CD8-positive, alpha-beta memory T cell (primary cell): ENCODE measurements around the gene VPS52. TPM values are rescaled to one million over a fixed set of nuclear protein-coding genes. Genes with fewer than 3 reads are reported as not detected.

Experiments
- CTCF ChIA-PET: fragments of 350-600 bp; sonication (Branson Sonifier 250); formaldehyde crosslinking; loops from one replicate; lab custom pipeline; 2021; ENCODE audit warnings: antibody characterized with exemption; lab: Charles Lee
- POLR2A ChIA-PET: fragments of 350-600 bp; sonication (Branson Sonifier 250); formaldehyde crosslinking; loops from one replicate; lab custom pipeline; 2021; ENCODE audit warnings: antibody characterized with exemption; lab: Charles Lee
- DNase-seq, 5 donors: peaks; one replicate each; pipeline versions ENCODE4 v3.0.0 to v3.0.0-alpha.2; 2020 to 2022; ENCODE audit warnings: mixed read lengths in 1 of 5
- H3K27ac ChIP-seq: one replicate; pipeline ENCODE4 v1.7.0; 2013; ENCODE audit warnings: low read depth, mild to moderate bottlenecking, low read length, moderate library complexity
- H3K27me3 ChIP-seq: 2 replicates; pipeline ENCODE4 v1.7.0; 2013; ENCODE audit warnings: low read length, mild to moderate bottlenecking; ENCODE audit not compliant: insufficient read depth, poor library complexity, severe bottlenecking
- H3K36me3 ChIP-seq: 2 replicates; pipeline ENCODE4 v1.7.0; 2013; ENCODE audit warnings: mild to moderate bottlenecking, low read length, moderate library complexity; ENCODE audit not compliant: insufficient read depth
- H3K4me1 ChIP-seq: 2 replicates; pipeline ENCODE4 v1.7.0; 2013; ENCODE audit warnings: mild to moderate bottlenecking, low read length, moderate library complexity; ENCODE audit not compliant: insufficient read depth
- H3K4me3 ChIP-seq: 2 replicates; pipeline ENCODE4 v1.7.0; 2013; ENCODE audit warnings: mild to moderate bottlenecking, low read length
- H3K9me3 ChIP-seq: 2 replicates; pipeline ENCODE4 v1.7.0; 2013; ENCODE audit warnings: mild to moderate bottlenecking, low read length
- H3K27ac Mint-ChIP-seq, 8 donors: one replicate each; pipeline ENCODE4 v1.8.0; 2020 to 2021; ENCODE audit warnings: mixed read lengths in 8 of 8, mild to moderate bottlenecking in 6 of 8, inconsistent platforms in 3 of 8, moderate library complexity in 3 of 8
- H3K27me3 Mint-ChIP-seq, 2 donors: one replicate each; pipeline ENCODE4 v1.8.0; 2020 to 2021; ENCODE audit warnings: mixed read lengths in 2 of 2, mild to moderate bottlenecking in 1 of 2, moderate library complexity in 1 of 2
- H3K36me3 Mint-ChIP-seq, 3 donors: one replicate each; pipeline ENCODE4 v1.8.0; 2020 to 2021; ENCODE audit warnings: mixed read lengths in 3 of 3, inconsistent platforms in 1 of 3, mild to moderate bottlenecking in 1 of 3
- H3K4me1 Mint-ChIP-seq, 3 donors: one replicate each; pipeline ENCODE4 v1.8.0; 2020 to 2021; ENCODE audit warnings: mixed read lengths in 3 of 3, inconsistent platforms in 1 of 3, mild to moderate bottlenecking in 1 of 3
- H3K4me3 Mint-ChIP-seq, 7 donors: one replicate each; pipeline ENCODE4 v1.8.0; 2020 to 2021; ENCODE audit warnings: mixed read lengths in 7 of 7, mild to moderate bottlenecking in 6 of 7, moderate library complexity in 4 of 7, inconsistent platforms in 2 of 7
- H3K9me3 Mint-ChIP-seq, 5 donors: one replicate each; pipeline ENCODE4 v1.8.0; 2020 to 2022; ENCODE audit warnings: mixed read lengths in 5 of 5, mild to moderate bottlenecking in 3 of 5, moderate library complexity in 2 of 5, inconsistent platforms in 1 of 5
- polyA plus RNA-seq: library from polyadenylated mRNA; unstranded; fragments of 300-500 nt; fragmentation: Illumina TruSeq; gene quantifications from one replicate; pipeline ENCODE4 v1.2.3, GENCODE V29; 2021
- total RNA-seq, 2 experiments: library from RNA; stranded (reverse); gene quantifications; one replicate each; pipeline ENCODE4 v1.2.3, GENCODE V29; 2021

The VPS52 gene
- total and polyA plus RNA-seq, 3 experiments from 2014 or later = 13.4 to 58.5 (median 57.2) TPM

DNA sequence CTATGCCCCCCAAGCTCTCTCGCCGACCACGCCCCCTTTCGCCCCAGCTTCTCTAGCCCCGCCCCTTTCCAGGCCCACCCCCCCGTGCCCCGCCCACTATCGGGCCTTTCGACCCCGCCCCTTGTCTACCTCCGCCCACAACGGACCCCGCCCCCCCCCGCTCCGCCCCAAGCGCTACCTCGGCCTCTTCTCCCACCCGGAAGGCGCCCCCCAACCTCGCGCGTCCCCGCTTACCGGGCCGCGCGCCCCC is 45.7 kb upstream of the VPS52 start:
- POLR2A ChIA-PET = interaction anchor here (0.5 to 2.9 kb wide), 15 partner anchors 18 to 1824 kb away, joined by 3 to 75 read pairs (median 4); partner anchors contain the start of genes B3GALT4, CUTA, ITPR3 and PFDN6
- Histone ChIP-seq H3K36me3 (peaks cover 38% of the 10 kb centered on the region), H3K9me3 (no peaks in the 10 kb centered on the region), H3K4me3 (peak overlapping the region; percentile 51), H3K27ac (no peak overlapping the region), H3K27me3 (no peaks in the 10 kb centered on the region), H3K4me1 (peaks cover 68% of the 10 kb centered on the region)
- Mint-ChIP-seq H3K27ac (peak overlapping the region in 6 of 8 donors; percentile 84 to 95 (median 88)), H3K4me1 (peaks cover 74 to 86% (median 76%) of the 10 kb centered on the region in 3 donors), H3K9me3 (no peaks in the 10 kb centered on the region), H3K4me3 (peak overlapping the region; percentile 94 to 100 (median 99)), H3K27me3 (peaks cover 0 to 3% of the 10 kb centered on the region in 2 donors), H3K36me3 (peaks cover 10 to 66% (median 15%) of the 10 kb centered on the region in 3 donors)
- no peak for DNase-seq
- CTCF ChIA-PET = interaction anchor here (1.0 to 4.4 kb wide), 10 partner anchors 10 to 112 kb away, joined by 3 to 52 read pairs (median 4); partner anchors contain the start of genes RPS18 and VPS52

DNA sequence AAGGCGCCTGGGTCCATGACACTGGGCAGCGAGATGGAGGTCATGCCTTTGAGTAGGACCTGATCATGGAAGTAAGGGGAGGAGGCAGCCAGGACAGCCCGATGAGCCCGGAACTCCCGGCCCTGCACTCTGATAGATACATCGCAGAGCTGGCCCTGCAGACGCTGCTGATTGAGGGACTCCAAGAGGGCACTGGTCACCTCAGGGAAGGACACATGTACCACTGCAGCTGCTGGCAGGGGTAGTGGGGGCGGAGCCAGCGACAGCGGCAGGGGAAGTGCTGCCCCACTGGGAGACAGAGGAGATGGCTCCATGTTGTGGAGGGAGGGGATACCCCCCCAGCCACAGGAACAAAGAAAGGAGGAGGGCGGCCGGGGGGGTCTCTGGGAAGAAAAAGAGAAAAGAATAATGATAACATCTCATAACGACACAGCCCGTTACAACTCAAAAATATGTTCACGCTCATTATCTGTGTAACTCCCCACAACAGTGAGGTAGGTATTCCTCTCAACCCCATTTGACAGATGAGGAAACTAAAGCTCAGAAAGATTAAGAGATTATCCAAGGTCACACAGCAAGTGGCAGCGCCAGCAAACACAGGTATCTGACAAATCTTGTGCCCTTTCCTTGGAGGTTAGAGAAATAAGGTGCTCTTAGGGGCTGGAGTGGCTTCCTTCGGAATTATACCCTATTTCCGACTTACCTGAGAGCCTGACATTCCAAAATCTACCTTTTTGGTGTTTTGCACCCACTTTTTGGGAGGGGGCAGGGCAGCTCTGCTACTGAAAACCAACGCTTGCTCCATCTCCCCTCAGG is 45.1 kb upstream of the VPS52 start:
- DNase-seq = no peak
- H3K9me3 ChIP-seq = no peaks in the 10 kb centered on the region
- peak overlapping the region in 7 of 8 donors; percentile 87 to 99 (median 95) for H3K27ac Mint-ChIP-seq
- H3K36me3 ChIP-seq = peaks cover 41% of the 10 kb centered on the region
- CTCF ChIA-PET = interaction anchor here (1.0 to 4.4 kb wide), 3 partner anchors 29 to 109 kb away, joined by 3 to 52 read pairs (median 5); no protein-coding TSS in a partner anchor
- no peaks in the 10 kb centered on the region for H3K9me3 Mint-ChIP-seq
- no peaks in the 10 kb centered on the region for H3K27me3 ChIP-seq
- peaks cover 74 to 86% (median 77%) of the 10 kb centered on the region in 3 donors for H3K4me1 Mint-ChIP-seq
- no peak overlapping the region for H3K27ac ChIP-seq
- peak overlapping the region; percentile 51 for H3K4me3 ChIP-seq
- peaks cover 73% of the 10 kb centered on the region for H3K4me1 ChIP-seq
- POLR2A ChIA-PET = interaction anchor here (0.5 to 2.9 kb wide), 12 partner anchors 17 to 304 kb away, joined by 3 to 75 read pairs (median 6); partner anchors contain the start of genes B3GALT4, CUTA, ITPR3 and PFDN6
- peak overlapping the region; percentile 94 to 100 (median 99) for H3K4me3 Mint-ChIP-seq
- H3K27me3 Mint-ChIP-seq = peaks cover 0 to 3% of the 10 kb centered on the region in 2 donors
- peaks cover 6 to 66% (median 13%) of the 10 kb centered on the region in 3 donors for H3K36me3 Mint-ChIP-seq

DNA sequence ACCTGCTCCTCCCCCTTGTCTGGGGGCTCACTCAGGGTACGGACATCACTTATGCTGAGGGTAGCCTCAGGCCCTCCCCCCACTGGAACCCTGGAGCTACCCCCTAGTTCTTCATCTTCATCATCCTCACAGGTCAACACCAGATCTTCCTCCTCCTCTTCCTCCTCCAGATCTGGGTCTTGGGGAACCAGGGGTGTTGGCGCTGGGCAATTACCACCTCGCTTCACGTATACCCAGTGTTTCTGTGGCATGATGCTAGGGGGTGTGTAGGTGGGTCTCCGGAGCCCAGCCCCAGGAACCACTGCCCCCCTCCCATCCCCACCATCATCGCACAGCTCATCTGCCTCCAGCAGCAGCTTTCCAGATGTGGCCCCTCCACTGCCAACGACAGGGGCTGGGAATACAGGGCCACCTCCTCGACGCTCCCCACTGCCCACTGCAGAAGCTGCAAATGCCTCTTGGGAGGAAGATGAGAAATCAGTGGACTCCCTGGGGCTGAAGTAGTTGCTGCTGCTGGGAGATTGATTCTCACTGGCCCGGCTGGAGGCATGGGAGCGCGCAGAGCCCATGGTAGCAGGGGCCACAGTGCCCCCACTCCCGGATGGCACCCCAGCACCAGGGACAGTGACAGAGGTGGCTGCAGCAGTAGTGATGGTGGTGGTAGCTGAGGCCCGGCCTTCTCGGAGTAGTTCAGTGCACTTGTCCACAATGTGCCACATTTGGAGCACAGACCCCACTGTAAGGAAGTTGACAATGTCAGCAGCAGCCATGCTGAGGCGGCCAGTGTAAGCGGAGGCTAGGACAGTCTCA is 44.3 kb upstream of the VPS52 start:
- no peak for DNase-seq
- POLR2A ChIA-PET = interaction anchor here (0.6 to 2.9 kb wide), 4 partner anchors 28 to 82 kb away, joined by 3 to 75 read pairs (median 4); no protein-coding TSS in a partner anchor
- peaks cover 36% of the 10 kb centered on the region for H3K36me3 ChIP-seq
- Mint-ChIP-seq H3K27ac (peak overlapping the region; percentile 87 to 99 (median 96)), H3K4me1 (peaks cover 70 to 83% (median 74%) of the 10 kb centered on the region in 3 donors), H3K9me3 (no peaks in the 10 kb centered on the region), H3K27me3 (peaks cover 0 to 3% of the 10 kb centered on the region in 2 donors), H3K36me3 (peaks cover 5 to 64% (median 13%) of the 10 kb centered on the region in 3 donors), H3K4me3 (peak overlapping the region; percentile 75 to 100 (median 99))
- H3K27ac ChIP-seq = no peak overlapping the region
- CTCF ChIA-PET = interaction anchor here (4.4 kb wide), 1 partner anchor 29 kb away, joined by 52 read pairs; no protein-coding TSS in a partner anchor
- H3K4me1 ChIP-seq = peaks cover 67% of the 10 kb centered on the region
- H3K4me3 ChIP-seq = no peak overlapping the region
- H3K9me3 ChIP-seq = no peaks in the 10 kb centered on the region
- H3K27me3 ChIP-seq = no peaks in the 10 kb centered on the region

DNA sequence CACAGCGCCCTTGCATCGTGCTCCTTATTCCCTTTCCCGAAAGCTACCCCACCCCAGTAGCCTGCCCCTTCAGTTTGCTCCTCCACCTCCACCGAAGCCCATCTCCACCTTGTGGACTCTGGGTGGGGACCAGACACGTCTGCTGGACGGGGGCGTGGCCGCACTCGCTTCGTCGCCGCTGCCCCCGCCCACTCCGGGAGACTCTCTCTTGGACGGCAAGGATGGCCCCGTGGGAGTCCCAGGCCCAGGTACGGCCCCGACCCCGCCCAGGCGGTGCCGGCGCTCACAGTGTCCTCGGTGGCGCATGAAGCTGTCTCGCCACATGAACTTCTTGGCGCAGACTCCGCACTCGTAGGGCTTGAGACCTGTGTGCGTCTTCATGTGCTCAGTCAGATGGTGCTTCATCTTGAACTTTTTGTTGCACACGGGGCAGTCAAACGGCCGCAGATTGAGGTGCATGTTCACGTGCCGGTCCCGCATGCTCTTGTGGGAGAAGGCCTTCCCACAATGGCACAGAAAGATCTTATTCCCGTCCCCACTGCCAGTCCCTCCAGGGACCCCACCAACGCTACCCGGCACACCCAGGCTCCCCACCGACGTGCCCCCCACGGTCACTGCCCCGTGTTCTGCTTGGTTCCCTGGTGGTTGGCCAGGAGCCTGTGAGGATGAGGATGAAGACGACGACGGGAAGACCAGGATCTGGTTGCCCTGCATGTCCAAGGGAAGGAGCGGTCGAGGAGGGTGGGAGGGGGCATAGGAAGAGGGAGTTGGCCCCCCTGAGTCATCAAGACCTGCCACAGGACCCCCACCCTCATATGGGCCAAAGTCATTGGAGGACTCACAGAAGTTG is 43.5 kb upstream of the VPS52 start:
- peaks cover 66 to 80% (median 71%) of the 10 kb centered on the region in 3 donors for H3K4me1 Mint-ChIP-seq
- Histone ChIP-seq H3K4me1 (peaks cover 59% of the 10 kb centered on the region), H3K36me3 (peaks cover 28% of the 10 kb centered on the region), H3K27ac (peak overlapping the region; percentile 98), H3K27me3 (no peaks in the 10 kb centered on the region), H3K4me3 (peak overlapping the region; percentile 87), H3K9me3 (no peaks in the 10 kb centered on the region)
- no peaks in the 10 kb centered on the region for H3K9me3 Mint-ChIP-seq
- peaks cover 5 to 60% (median 10%) of the 10 kb centered on the region in 3 donors for H3K36me3 Mint-ChIP-seq
- peak overlapping the region; percentile 95 to 100 (median 98) for H3K4me3 Mint-ChIP-seq
- H3K27me3 Mint-ChIP-seq = peaks cover 0 to 3% of the 10 kb centered on the region in 2 donors
- CTCF ChIA-PET = interaction anchor here (4.4 kb wide), 1 partner anchor 30 kb away, joined by 52 read pairs; no protein-coding TSS in a partner anchor
- H3K27ac Mint-ChIP-seq = peak overlapping the region; percentile 95 to 100 (median 99)
- DNase-seq = peak in 1 of 5 donors; percentile 56
- POLR2A ChIA-PET = interaction anchor here (0.6 to 0.9 kb wide), 2 partner anchors 30 to 81 kb away, joined by 3 to 4 read pairs; no protein-coding TSS in a partner anchor

DNA sequence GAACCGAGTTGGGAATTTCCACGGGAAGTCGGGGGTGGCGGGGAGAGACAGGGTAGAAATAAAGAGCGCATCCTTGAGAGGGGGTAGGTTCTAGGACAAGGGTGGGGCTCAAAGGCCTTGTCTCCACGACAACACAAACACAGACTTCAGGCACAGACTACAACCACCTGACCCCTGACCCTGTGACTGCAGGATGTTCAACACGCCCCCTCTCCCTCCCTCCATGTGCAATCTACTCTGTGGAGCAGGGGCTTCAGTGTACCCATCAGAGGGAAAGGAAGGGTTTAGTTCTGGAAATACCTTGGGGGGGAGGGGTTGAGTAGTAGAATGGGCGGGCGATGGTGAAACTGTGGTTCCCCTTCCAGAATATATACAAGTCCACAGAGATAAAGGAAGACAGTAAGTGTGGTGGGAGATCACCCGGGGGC is 42.9 kb upstream of the VPS52 start:
- H3K9me3 ChIP-seq = no peaks in the 10 kb centered on the region
- POLR2A ChIA-PET = no interaction called here

DNA sequence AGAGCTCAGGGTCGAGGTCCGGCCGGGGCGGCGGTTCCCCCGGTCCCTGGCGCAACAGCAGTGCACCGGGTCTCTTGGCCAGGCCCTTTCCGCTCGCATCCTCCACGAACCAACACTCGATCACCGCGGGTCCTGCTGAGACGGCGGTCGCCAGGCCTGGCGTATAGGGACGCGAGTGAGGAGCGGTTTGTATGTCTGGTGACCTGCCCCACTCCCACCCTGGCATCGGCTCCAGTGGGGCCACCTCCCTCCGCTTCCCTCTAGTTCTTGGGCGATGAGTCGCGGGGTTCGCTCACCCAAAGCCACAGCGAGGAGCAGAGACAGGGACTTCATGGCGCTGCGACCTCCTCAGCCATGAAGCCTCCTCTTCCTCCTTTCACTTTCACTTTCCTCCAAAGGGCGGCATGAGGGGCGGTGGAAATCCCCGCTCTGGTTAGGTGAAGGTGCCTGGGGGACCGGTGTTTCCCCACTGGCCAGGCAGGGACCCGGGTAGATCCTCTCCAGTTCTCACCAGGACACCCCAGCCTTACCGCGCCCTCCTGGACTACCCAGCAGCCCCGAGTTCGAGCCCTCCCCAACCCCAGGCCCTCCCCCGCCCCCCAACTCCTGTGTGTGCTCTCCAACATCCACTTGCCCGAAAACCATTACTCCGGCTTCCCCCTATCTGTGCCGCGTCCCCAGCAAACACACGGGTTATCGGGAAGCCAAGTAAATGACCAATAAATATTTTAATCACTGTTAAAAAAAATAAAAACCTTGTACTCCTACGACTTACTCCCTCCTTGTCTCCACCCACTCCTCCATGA is 42.2 kb upstream of the VPS52 start, which contains the start of gene TAPBP:
TAPBP (minus strand) TSS at position 370 of the 806 bp plus-strand sequence; CDS start at position 333, 37 bp downstream.
- Mint-ChIP-seq H3K36me3 (peaks cover 5 to 57% (median 6%) of the 10 kb centered on the region in 3 donors), H3K9me3 (no peaks in the 10 kb centered on the region), H3K4me3 (peak within 1 kb of the TSS; percentile 95 to 100 (median 98)), H3K27me3 (peaks cover 0 to 3% of the 10 kb centered on the region in 2 donors), H3K27ac (peak within 1 kb of the TSS; percentile 95 to 100 (median 99)), H3K4me1 (peaks cover 54 to 73% (median 60%) of the 10 kb centered on the region in 3 donors)
- ChIA-PET CTCF (interaction anchor here (1.3 to 2.8 kb wide), 4 partner anchors 12 to 37 kb away, joined by 3 to 23 read pairs (median 8); partner anchors contain the start of genes B3GALT4, PFDN6 and WDR46), POLR2A (interaction anchor here (0.7 to 2.5 kb wide), 4 partner anchors 15 to 42 kb away, joined by 3 to 35 read pairs (median 14); partner anchors contain the start of genes B3GALT4, RGL2 and RPS18)
- Histone ChIP-seq H3K9me3 (no peaks in the 10 kb centered on the region), H3K4me1 (peaks cover 46% of the 10 kb centered on the region), H3K36me3 (peaks cover 16% of the 10 kb centered on the region), H3K27me3 (no peaks in the 10 kb centered on the region), H3K27ac (peak within 1 kb of the TSS; percentile 98), H3K4me3 (peak within 1 kb of the TSS; percentile 87)
- peak; percentile 78 to 94 (median 87) for DNase-seq

More for the DNA sequence above, 42.9 kb upstream of the VPS52 start:
- peaks cover 5 to 59% (median 6%) of the 10 kb centered on the region in 3 donors for H3K36me3 Mint-ChIP-seq
- peak overlapping the region; percentile 95 to 100 (median 98) for H3K4me3 Mint-ChIP-seq
- no peaks in the 10 kb centered on the region for H3K9me3 Mint-ChIP-seq
- Histone ChIP-seq H3K27ac (peak overlapping the region; percentile 98), H3K4me3 (peak overlapping the region; percentile 87), H3K4me1 (peaks cover 53% of the 10 kb centered on the region), H3K36me3 (peaks cover 22% of the 10 kb centered on the region), H3K27me3 (no peaks in the 10 kb centered on the region)
- DNase-seq = peak; percentile 65 to 83 (median 76)
- peaks cover 60 to 77% (median 64%) of the 10 kb centered on the region in 3 donors for H3K4me1 Mint-ChIP-seq
- H3K27me3 Mint-ChIP-seq = peaks cover 0 to 3% of the 10 kb centered on the region in 2 donors
- CTCF ChIA-PET = no interaction called here
- H3K27ac Mint-ChIP-seq = peak overlapping the region; percentile 95 to 100 (median 99)
